Measurements from ENCODE around the gene CMSS1. TPM values are rescaled to one million over a fixed set of nuclear protein-coding genes. Genes with fewer than 3 reads are reported as not detected.

Gene CMSS1
- polyA plus RNA-seq, 2 of the 4 experiments (the other 2 are of a cell fraction), result 61.1 to 62.9 TPM

- Histone ChIP-seq H3K4me2 (no peak overlapping the region), H3K4me3 (no peak overlapping the region), H3K9me3 (peaks cover 10% of the 10 kb centered on the region), H3K27ac (no peak overlapping the region), H3K4me1 (peaks cover 4% of the 10 kb centered on the region; the same call in 1 of the 3 replicates)
- no peak for ATAC-seq
- TF ChIP-seq, protein P1, sequence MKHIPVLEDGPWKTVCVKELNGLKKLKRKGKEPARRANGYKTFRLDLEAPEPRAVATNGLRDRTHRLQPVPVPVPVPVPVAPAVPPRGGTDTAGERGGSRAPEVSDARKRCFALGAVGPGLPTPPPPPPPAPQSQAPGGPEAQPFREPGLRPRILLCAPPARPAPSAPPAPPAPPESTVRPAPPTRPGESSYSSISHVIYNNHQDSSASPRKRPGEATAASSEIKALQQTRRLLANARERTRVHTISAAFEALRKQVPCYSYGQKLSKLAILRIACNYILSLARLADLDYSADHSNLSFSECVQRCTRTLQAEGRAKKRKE (CRISPR knock-in tag; IDR thresholded peaks at IDR 0.05; ENCODE audit: low read depth), result no peak
- TF ChIP-seq HOXB13 (CRISPR knock-in tag; IDR thresholded peaks at IDR 0.05; ENCODE audit: low read depth) (no peak), KDM5A (IDR thresholded peaks at IDR 0.05) (no peak), HOXB5 (CRISPR knock-in tag; IDR thresholded peaks at IDR 0.05) (no peak), TP53 (CRISPR knock-in tag; IDR thresholded peaks at IDR 0.05) (no peak), HDAC2 (IDR thresholded peaks at IDR 0.05) (no peak), BHLHE40 (IDR thresholded peaks at IDR 0.05; ENCODE audit: low read depth, low read length) (no peak), EP300 (IDR thresholded peaks at IDR 0.05) (no peak)
- ChIA-PET POLR2A (no interaction called here), CTCF (interaction anchor here (1.2 to 1.5 kb wide), 5 partner anchors 15 to 225 kb away, joined by 3 to 4 read pairs (median 3); no protein-coding TSS in a partner anchor)
- 91% methylated on average over 3 of the region's 3 CpGs for WGBS (ENCODE audit: missing lambda C conversion rate)
- DNase-seq (ENCODE audit: low read depth in 1 of 2, low spot score in 1 of 2), result no peak
- no peak for FAIRE-seq
These were observed 251.8 kb downstream of the CMSS1 start for GRCh38 chr3:100069472-100069871.

DNA sequence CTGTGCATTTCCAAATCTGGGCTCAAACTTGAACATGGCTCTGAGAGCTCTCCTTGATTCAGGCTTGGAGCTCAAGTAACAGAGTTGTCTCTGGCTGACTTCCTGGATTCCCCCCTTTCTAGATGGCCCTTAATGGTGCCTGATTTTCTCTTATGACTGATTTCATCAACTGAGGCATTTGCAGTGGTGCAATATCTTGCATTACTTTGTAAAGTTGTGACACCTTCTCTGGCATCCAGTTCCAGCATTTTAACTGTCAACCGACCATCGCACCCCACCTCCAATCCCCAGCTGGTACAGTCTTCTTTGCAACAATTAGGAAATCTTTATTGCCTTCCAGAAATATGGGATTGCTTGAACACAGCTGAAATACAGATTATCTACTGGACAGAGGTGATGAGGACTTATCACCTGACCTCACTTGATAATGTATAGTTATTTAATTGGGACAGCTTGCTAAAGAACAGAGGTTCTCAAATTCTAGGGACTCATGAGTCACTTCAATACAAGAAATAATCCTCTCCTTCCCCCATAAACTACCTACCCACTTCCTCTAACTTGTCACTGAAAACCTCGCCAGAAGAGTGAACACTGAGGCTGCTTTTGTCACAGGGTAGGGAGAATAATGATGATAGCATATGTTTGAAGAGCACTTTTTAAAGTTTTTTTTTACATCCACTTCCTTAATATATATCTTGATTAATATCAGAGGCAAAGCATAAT lies 254.8 kb downstream of the CMSS1 start:
- Histone ChIP-seq H3K27ac (no peak overlapping the region), H3K9me3 (peaks cover 10% of the 10 kb centered on the region), H3K4me2 (no peak overlapping the region), H3K4me1 (peaks cover 16% of the 10 kb centered on the region; the same call in 2 of the 3 replicates), H3K4me3 (no peak overlapping the region)
- FAIRE-seq, result no peak
- 98% methylated on average over 3 of the region's 3 CpGs for WGBS (ENCODE audit: missing lambda C conversion rate)
- no peak for DNase-seq (ENCODE audit: low read depth in 1 of 2, low spot score in 1 of 2)
- POLR2A ChIA-PET, result no interaction called here
- no peak for ATAC-seq
- CTCF ChIA-PET, result interaction anchor here (1.2 kb wide), 1 partner anchor 228 kb away, joined by 4 read pairs; no protein-coding TSS in a partner anchor
- no peak for TF ChIP-seq TP53 (CRISPR knock-in tag; IDR thresholded peaks at IDR 0.05)
- TF ChIP-seq NFE2L2 (conservative IDR thresholded peaks at IDR 0.05; ENCODE audit: low read length), result no peak
- TF ChIP-seq MAZ (IDR thresholded peaks at IDR 0.05; ENCODE audit: borderline replicate concordance, low read depth, low read length), result no peak
- no peak for TF ChIP-seq FOSB (CRISPR knock-in tag; IDR thresholded peaks at IDR 0.05)
- no peak for TF ChIP-seq CHD2 (IDR thresholded peaks at IDR 0.05; ENCODE audit: low read length, partially characterized antibody)
- TF ChIP-seq, protein P2, sequence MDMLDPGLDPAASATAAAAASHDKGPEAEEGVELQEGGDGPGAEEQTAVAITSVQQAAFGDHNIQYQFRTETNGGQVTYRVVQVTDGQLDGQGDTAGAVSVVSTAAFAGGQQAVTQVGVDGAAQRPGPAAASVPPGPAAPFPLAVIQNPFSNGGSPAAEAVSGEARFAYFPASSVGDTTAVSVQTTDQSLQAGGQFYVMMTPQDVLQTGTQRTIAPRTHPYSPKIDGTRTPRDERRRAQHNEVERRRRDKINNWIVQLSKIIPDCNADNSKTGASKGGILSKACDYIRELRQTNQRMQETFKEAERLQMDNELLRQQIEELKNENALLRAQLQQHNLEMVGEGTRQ (IDR thresholded peaks at IDR 0.05), result no peak
- no peak for TF ChIP-seq MAX (IDR thresholded peaks at IDR 0.05)
- TF ChIP-seq GATA3 (IDR thresholded peaks at IDR 0.05; ENCODE audit: borderline replicate concordance), result no peak

DNA sequence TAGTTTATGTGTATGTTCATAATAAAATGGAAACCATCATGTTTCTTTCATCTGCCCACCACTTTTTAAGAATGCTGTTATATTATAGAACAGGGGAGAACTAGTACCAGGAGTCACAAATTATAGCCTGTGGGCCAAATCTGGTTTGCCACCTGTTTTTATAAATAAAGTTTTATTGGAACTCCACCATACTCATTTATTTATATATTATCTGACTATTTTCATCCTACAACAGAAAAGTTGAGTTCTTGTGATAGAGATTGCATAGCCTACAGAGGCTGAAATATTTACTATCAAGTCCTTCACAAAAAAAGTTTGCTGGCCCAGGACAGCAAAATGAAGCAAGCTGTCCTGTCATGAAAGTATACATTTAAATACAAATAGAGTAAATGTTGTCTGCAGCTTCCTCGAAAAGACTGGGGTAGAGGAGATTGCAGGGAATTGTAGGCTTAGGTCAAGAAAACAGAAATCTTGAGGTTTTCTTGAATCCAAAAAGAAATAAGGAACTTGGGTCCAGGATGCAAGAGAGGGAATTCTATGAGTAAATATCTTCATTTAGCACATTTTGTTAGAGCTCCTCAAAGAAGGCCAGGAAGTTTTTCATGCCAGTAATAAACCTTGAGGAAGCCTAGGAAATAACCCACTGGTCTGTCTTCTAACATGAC lies 255.5 kb downstream of the CMSS1 start:
- CTCF ChIA-PET, result interaction anchor here (0.6 to 1.2 kb wide), 3 partner anchors 17 to 229 kb away, joined by 3 to 4 read pairs (median 3); no protein-coding TSS in a partner anchor
- H3K9me3 ChIP-seq, result peaks cover 10% of the 10 kb centered on the region
- no peak overlapping the region for H3K4me3 ChIP-seq
- peaks cover 13% of the 10 kb centered on the region; the same call in 2 of the 3 replicates for H3K4me1 ChIP-seq
- WGBS (ENCODE audit: missing lambda C conversion rate), result 56% methylated on average over 1 of the region's 1 CpG
- FAIRE-seq (no peak), DNase-seq (ENCODE audit: low read depth in 1 of 2, low spot score in 1 of 2) (no peak), ATAC-seq (no peak)
- H3K4me2 ChIP-seq, result no peak overlapping the region
- POLR2A ChIA-PET, result no interaction called here
- H3K27ac ChIP-seq, result no peak overlapping the region
- no peak for TF ChIP-seq JUN (IDR thresholded peaks at IDR 0.05)
- TF ChIP-seq MAX (IDR thresholded peaks at IDR 0.05), result no peak
- no peak for TF ChIP-seq HEYL (CRISPR knock-in tag; IDR thresholded peaks at IDR 0.05)
- TF ChIP-seq, protein P3, sequence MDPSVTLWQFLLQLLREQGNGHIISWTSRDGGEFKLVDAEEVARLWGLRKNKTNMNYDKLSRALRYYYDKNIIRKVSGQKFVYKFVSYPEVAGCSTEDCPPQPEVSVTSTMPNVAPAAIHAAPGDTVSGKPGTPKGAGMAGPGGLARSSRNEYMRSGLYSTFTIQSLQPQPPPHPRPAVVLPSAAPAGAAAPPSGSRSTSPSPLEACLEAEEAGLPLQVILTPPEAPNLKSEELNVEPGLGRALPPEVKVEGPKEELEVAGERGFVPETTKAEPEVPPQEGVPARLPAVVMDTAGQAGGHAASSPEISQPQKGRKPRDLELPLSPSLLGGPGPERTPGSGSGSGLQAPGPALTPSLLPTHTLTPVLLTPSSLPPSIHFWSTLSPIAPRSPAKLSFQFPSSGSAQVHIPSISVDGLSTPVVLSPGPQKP (IDR thresholded peaks at IDR 0.05; ENCODE audit: low read depth, low read length), result no peak
- no peak for TF ChIP-seq FOSB (CRISPR knock-in tag; IDR thresholded peaks at IDR 0.05)
- no peak for TF ChIP-seq RCOR1 (IDR thresholded peaks at IDR 0.05; ENCODE audit: low read depth, low read length)
- TF ChIP-seq EHMT2 (IDR thresholded peaks at IDR 0.05; ENCODE audit: low read depth), result no peak
- no peak for TF ChIP-seq BHLHE40 (IDR thresholded peaks at IDR 0.05; ENCODE audit: low read depth, low read length)
- TF ChIP-seq BCL3 (IDR thresholded peaks at IDR 0.05), result no peak
- TF ChIP-seq ZNF302 (CRISPR knock-in tag; IDR thresholded peaks at IDR 0.05), result no peak
- no peak for TF ChIP-seq SMC3 (IDR thresholded peaks at IDR 0.05)
- TF ChIP-seq CHD4 (IDR thresholded peaks at IDR 0.05; ENCODE audit: borderline replicate concordance), result no peak
- no peak for TF ChIP-seq ZFP36 (IDR thresholded peaks at IDR 0.05; ENCODE audit: borderline replicate concordance, partially characterized antibody)
- TF ChIP-seq ESRRA (IDR thresholded peaks at IDR 0.05; ENCODE audit: borderline replicate concordance, low read length), result no peak

Measured in A549 (cell line).